H7 (cell line): ENCODE results near the gene FBXW5. TPM values are rescaled to one million over a fixed set of nuclear protein-coding genes. Genes with fewer than 3 reads are reported as not detected.

Experiments used
- DNase-seq: peaks from one replicate; pipeline ENCODE4 v3.0.0; 2012
- H3K27me3 ChIP-seq: 2 replicates; pipeline ENCODE4 v1.6.0; 2011; ENCODE audit warnings: mild to moderate bottlenecking, low read length; ENCODE audit not compliant: control insufficient read depth, insufficient read depth
- H3K36me3 ChIP-seq: replicated peaks from 2 replicates; pipeline ENCODE4 v1.5.1; 2011; ENCODE audit warnings: low read length; ENCODE audit not compliant: control insufficient read depth, insufficient read depth
- H3K4me3 ChIP-seq: 2 replicates; pipeline ENCODE4 v1.5.1; 2011; ENCODE audit warnings: low read depth, mild to moderate bottlenecking, control low read depth, low read length, moderate library complexity; ENCODE audit not compliant: insufficient read depth
- total RNA-seq: library from RNA; depleted of rRNA; stranded (reverse); fragments of >200 nt; shearing (Covaris generic); gene quantifications from 2 replicates; pipeline ENCODE4 v1.2.3, GENCODE V29; 2014

The FBXW5 gene
- total RNA-seq, 1 experiment from 2014 or later, result 97.5 TPM

DNA sequence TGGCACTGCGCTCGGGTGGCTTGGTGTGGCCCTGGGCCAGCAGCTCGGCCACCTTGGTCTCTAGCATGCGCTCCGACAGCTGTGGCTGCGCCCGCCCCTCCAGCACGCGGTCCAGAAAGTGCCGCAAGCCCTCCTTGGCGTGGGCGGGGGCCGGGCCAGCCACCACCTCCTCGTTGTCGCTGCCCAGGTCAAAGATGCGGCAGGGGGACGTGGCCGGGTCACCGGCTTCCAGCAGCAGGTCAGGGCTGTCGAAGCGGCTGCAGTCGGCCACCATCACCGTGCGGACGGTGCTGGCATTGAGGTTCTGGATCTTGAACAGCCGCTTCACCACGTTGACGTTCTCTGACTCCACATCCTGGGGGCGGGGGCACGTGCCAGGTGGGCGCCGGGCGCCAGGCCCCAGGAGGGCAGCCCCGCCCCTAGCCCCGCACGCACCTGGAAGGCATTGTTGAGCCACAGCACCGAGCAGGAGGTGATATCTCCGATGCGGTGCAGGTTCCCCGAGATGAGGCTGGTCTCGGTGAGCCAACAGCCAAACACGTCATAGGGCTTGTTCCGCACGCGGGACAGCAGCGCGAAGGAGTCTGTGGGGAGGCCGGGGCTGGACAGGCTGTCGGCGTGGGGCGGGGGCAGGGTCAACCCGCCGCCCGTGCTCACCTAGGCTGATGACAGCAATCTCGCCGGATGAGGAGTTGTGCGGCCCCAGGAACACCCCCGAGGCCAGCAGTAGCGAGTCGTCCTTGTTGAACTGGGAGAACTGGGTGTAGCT is 2.2 kb downstream of the FBXW5 start:
- peak; percentile 64 for DNase-seq
- no peaks in the 10 kb centered on the region for H3K27me3 ChIP-seq
- peaks cover 5% of the 10 kb centered on the region for H3K36me3 ChIP-seq
- H3K4me3 ChIP-seq, result no peak overlapping the region

DNA sequence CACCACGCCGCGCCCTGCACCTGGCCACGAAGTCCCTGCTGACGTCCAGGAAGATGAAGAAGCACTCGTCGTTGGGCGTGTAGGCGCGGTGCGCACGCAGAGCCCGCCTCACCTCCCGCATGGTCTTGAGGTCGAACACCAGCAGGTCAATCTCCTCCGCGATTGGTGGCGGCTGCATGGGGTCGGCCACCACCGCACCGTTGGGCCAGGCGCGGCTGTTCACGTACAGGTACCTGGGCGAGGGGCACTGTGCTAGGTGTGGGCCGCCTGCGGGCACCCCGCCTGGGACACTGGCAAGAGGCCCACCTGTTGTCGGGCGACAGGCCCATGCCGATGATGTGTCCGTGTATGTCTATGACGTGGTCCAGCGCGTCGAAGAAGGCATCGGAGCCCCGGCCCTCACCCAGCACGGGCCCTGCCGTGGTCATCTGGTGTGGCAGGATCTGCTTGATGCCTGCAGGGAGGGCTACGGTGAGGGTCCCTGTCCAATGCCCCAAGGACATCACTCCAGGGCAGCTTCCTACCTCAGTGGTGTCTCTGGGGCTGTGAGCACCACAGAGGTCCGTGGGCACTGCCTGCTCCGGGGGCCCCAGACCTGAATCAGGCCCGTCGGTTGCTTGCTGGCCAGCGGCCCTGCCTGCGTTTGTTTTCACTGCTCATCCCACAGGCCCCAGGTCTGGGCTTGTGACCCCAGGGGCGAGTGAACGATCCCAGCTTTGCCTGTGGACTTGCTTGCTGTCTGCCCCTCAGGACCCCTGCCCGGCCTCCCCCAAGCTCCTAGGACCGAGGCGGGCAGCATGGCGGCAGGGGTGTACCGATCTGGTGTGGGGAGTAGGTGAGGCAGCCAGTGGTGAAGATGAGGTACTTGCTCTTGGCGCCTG is 3.1 kb downstream of the FBXW5 start:
- Histone ChIP-seq H3K36me3 (peaks cover 5% of the 10 kb centered on the region), H3K4me3 (no peak overlapping the region), H3K27me3 (no peaks in the 10 kb centered on the region)
- peak; percentile 50 for DNase-seq

DNA sequence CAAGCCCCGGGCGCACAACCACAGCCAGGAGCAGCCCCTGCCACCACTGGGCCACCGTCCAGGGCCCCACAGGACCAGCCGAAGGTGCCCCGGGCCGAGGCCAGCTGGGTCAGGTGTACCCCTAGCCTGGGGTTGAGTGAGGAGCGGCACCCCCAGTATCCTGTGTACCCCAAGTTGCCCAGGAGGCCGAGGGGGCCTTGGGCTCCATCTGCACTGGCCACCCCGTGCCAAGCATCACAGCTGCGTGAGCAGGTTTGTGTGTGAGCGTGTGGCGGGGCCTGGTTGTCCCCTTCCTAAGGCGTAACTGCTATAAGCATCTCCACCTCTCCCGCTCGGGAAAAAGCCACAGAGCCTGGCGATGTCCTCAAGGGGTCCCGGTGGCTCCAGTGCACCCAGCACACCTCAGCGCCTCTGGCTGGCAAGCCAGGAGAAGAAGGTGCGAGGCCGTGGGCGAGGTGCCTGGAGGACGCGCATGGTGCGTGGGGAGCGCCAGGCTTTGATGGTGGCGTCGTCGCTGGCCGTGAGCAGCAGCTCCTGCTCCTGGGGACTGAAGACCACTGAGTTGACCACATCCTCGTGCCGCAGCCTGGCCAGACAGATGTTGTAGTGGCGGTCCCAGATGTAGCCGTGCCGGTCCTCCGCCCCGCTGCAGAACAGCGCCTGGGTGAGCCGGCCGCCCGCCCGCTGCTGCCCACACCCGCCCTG is 3.9 kb downstream of the FBXW5 start:
- Histone ChIP-seq H3K4me3 (no peak overlapping the region), H3K36me3 (peaks cover 5% of the 10 kb centered on the region), H3K27me3 (no peaks in the 10 kb centered on the region)
- no peak for DNase-seq

DNA sequence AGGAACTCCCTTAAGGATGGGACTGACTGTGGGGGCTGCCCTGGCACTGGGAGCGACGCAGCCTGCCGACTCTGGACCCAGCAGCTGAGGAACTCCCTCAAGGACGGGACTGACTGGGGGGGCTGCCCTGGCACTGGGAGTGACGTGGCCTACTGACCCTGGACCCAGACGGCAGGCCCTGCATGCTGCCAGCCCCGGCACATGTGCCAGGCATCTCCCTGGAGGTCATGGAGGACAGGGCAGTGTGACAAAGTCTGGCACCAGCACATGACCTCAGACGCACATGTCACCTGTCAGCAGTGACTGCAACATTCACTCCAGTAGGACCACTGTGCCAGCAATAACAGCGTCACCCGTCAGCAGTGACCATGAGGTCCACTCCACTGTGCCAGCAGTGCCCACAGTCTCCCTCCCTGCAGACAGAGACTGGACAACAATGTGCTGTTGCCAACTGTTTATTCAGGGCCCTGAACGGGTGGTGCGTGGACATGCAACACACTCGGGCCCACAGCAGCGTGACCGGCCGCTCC is 4.5 kb downstream of the FBXW5 start:
- Histone ChIP-seq H3K4me3 (no peak overlapping the region), H3K36me3 (peaks cover 5% of the 10 kb centered on the region), H3K27me3 (no peaks in the 10 kb centered on the region)
- DNase-seq, result no peak

DNA sequence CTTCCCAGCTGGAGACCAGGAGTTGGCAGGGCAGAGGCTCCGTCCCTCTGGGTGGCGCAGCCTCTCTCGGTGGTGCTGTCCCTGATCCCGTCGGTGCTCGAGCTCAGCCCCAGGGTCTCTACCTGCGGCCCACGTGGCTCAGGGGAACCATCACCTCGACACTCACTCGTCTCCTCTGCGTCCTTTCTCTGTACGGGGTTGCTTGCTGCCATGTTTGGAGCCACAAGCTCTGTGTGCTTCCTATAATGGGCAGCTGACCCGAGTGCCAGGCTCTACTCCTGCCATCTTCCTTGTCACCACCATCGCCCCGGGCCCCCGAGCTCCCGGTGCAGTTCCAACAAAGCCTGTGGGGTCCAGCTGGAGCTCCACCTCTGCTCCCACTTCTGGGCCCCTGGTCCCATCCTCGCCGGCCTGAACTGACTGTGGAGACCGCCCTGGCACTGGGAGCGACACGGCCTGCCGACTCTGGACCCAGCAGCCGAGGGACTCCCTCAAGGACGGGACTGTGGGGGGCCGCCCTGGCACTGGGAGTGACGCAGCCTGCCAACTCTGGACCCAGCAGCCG is 5.0 kb downstream of the FBXW5 start:
- Histone ChIP-seq H3K4me3 (no peak overlapping the region), H3K36me3 (peaks cover 5% of the 10 kb centered on the region), H3K27me3 (no peaks in the 10 kb centered on the region)
- no peak for DNase-seq

DNA sequence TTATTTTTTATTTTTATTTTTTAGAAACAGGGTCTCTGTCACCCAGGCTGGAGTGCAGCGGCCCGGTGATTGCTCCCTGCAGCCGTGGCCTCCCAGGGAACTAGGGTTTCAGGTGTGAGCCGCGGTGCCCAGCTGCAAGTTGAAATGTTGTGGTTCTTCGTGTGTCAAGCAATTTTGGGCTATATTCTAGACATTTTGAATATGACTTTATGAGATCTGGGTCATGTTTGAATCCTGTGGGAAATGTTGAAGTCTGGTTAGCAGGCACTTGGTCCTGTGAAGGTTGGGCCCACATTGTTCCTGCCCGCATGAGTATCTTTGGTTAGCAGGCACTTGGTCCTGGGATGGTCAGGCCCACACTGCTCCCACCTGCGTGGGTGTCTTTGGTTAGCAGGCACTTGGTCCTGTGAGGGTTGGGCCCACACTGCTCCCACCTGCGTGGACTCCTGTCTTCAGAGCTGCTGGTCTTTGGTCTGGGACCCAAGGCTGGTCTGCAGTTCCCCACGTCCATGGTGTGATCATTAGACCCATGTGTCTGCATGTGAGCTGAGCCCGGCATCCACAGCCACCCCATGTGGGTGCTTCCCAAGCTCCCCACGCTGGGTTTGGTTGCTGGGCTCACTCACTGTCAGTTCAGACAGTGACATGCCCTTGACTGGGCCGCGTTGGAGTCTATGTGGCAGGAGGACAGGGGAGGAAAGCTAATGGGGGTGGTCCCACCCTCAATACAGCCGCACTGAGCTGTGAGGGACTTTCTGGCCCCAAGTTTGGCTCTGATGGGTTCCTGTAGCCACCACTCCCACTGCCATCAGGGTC is 7.1 kb downstream of the FBXW5 start:
- no peak for DNase-seq
- Histone ChIP-seq H3K27me3 (no peaks in the 10 kb centered on the region), H3K36me3 (peaks cover 5% of the 10 kb centered on the region), H3K4me3 (no peak overlapping the region)

DNA sequence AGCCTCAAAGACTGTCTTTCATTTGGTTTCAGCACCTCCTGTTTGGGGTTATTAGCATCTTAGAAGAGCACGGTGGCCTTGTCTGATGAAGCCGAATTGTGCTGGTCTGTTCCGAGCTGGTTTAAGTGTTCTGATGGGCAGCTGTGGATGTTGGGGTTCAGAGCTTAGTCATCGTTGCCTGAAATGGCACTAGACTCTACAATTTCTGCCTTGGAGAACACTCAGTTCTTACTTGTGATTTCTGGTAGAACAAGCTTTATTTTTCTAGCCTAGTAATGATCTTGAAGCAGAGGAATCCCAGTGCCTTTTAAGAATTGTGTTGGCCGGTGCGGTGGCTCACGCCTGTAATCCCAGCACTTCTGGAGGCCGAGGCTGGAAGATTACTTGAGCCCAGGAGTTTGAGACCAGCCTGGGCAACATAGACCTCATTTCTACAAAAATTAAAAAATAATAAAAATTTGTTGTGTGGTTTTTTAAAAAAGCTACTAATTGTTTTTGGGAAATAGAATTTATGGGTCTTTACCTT is 7.8 kb downstream of the FBXW5 start:
- H3K27me3 ChIP-seq, result no peaks in the 10 kb centered on the region
- H3K36me3 ChIP-seq, result peaks cover 4% of the 10 kb centered on the region
- no peak for DNase-seq
- no peak overlapping the region for H3K4me3 ChIP-seq

DNA sequence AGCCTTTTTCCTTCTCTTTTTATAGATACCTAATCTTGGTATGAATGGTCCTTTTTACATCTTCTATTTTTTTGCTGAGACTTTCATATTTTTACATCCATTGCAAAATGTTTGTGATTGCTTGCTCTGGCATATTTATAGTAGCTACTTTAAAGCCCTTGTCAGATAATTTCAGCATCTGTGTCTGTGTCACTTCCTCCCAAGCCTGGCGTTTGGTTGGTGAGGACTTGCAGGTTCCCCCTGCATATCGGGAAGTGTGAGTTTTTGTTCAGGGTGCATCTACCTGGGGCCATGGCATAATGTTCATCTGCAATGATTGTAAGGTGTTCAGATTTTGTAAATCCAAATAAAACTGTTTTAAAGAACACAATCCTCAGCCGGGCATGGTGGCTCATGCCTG is 8.9 kb downstream of the FBXW5 start:
- H3K27me3 ChIP-seq, result no peaks in the 10 kb centered on the region
- no peak overlapping the region for H3K4me3 ChIP-seq
- peaks cover 2% of the 10 kb centered on the region for H3K36me3 ChIP-seq
- DNase-seq, result no peak

DNA sequence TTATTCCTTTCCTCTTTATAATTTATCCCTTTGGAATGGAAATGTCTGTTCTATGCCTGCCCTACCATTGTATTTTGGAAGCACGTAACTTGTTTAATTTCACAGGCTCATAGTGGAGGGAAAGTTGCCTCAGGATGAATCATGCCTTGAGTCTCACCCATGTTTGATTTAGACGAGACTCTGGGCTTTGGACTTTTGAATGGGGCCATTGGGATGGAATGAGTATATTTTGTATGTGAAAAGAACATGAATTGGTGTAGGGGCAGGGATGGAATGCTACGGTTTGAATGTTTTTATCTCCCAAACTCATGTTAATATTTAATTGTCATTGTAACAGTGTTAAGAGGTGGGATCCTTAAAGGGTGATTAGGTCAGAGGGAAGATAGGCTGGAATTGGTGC is 10.3 kb downstream of the FBXW5 start:
- no peaks in the 10 kb centered on the region for H3K27me3 ChIP-seq

DNA sequence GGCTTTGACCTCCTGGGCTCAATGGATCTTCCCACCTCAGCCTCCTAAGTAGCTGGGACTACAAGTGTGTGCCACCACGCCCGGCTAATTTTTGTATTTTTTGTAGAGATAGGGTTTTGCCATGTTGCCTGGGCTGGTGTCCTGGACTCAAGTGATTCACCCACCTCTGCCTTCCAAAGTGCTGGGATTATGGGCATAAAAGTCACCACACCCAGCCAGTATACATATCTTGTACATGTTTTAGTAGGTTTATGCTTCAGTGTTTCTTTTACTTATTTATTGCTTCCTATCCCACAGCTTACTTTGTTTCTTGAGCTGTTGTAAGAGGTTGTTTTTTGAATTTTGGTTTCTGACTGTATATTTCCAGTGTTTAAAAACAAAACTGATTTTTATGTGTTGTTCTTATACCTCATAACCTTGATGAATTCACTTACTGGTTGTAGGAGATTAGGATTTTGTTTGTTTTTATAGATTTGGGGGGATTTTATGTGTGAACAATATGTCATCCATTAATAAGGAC is 12.9 kb downstream of the FBXW5 start:
- H3K27me3 ChIP-seq, result no peaks in the 10 kb centered on the region
- DNase-seq, result no peak
- H3K36me3 ChIP-seq, result peaks cover 5% of the 10 kb centered on the region
- no peak overlapping the region for H3K4me3 ChIP-seq

More for the DNA sequence above, 10.3 kb downstream of the FBXW5 start:
- no peak overlapping the region for H3K4me3 ChIP-seq
- H3K36me3 ChIP-seq, result no peaks in the 10 kb centered on the region; the same call in none of the 2 replicates
- DNase-seq, result no peak

DNA sequence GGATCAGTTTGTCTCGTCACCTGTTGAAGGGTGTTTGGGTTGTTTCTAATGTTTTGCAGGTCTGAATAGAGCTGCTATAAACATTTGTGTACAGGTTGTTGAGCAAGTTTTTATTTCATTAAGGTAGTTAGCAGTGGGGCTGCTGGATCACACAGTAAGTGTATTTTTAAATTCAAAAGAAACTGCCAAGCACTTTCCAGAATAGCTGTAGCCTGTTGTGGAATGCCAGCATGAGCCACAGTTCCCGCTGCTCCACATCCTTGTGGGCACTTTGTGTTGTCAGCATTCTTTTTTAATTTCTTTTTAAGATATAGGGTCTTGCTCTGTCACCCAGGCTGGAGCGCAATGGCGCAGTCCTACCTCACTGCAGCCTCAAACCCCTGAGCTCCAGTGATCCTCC is 14.5 kb downstream of the FBXW5 start:
- H3K27me3 ChIP-seq, result no peaks in the 10 kb centered on the region
- H3K4me3 ChIP-seq, result no peak overlapping the region
- DNase-seq, result no peak
- H3K36me3 ChIP-seq, result peaks cover 8% of the 10 kb centered on the region

DNA sequence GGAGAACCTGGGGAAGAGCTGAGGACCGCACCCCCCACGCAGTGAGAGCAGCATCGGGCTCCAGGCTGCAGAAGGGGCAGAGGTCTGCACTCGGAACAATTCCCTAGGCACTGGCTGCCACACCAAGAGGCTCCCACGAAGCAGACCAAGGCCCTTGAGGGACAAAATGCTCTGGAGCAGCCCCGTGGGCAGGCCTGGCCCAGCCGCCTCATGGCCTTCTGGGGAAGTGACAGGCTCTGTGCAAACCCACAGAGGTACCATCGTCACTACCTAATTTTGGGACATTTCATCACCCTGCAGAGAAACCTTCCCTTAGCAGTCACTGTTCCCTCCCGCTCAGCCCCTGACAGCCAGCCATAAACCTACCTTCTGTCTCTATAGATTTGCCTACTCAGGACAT is 15.9 kb downstream of the FBXW5 start:
- H3K27me3 ChIP-seq, result no peaks in the 10 kb centered on the region
- H3K36me3 ChIP-seq, result peaks cover 12% of the 10 kb centered on the region
- H3K4me3 ChIP-seq, result no peak overlapping the region
- DNase-seq, result no peak
